Measurements from ENCODE around the gene ZSCAN23.

DNA sequence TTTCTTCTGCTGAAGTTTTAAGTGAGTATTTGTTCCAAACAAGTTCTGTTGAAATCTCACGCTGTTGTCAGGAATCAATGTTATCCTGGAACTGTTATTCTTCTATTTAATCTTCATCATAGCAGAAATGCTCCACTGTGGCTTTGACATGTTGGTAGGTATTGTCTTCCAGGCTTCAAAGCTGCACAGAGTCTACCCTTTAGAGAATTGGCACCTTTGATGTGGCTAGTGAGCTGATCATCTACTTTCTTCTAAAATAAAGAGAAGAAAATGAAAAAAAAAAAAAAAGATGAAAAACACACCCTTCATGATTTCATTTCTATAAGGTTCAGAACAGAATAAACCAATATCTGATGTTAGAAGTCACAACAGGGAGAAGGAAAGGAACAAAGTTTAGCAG lies 5.8 kb upstream of the ZSCAN23 start:
- TF ChIP-seq, protein P1, sequence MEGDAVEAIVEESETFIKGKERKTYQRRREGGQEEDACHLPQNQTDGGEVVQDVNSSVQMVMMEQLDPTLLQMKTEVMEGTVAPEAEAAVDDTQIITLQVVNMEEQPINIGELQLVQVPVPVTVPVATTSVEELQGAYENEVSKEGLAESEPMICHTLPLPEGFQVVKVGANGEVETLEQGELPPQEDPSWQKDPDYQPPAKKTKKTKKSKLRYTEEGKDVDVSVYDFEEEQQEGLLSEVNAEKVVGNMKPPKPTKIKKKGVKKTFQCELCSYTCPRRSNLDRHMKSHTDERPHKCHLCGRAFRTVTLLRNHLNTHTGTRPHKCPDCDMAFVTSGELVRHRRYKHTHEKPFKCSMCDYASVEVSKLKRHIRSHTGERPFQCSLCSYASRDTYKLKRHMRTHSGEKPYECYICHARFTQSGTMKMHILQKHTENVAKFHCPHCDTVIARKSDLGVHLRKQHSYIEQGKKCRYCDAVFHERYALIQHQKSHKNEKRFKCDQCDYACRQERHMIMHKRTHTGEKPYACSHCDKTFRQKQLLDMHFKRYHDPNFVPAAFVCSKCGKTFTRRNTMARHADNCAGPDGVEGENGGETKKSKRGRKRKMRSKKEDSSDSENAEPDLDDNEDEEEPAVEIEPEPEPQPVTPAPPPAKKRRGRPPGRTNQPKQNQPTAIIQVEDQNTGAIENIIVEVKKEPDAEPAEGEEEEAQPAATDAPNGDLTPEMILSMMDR (IDR thresholded peaks at IDR 0.05; ENCODE audit: low read depth, low read length) = no peak
- no peak for TF ChIP-seq EZH2phosphoT487 (IDR thresholded peaks at IDR 0.05; ENCODE audit: low read depth)
